ENCODE measurements around the gene HOXC11.

HOXC11 gene

DNA sequence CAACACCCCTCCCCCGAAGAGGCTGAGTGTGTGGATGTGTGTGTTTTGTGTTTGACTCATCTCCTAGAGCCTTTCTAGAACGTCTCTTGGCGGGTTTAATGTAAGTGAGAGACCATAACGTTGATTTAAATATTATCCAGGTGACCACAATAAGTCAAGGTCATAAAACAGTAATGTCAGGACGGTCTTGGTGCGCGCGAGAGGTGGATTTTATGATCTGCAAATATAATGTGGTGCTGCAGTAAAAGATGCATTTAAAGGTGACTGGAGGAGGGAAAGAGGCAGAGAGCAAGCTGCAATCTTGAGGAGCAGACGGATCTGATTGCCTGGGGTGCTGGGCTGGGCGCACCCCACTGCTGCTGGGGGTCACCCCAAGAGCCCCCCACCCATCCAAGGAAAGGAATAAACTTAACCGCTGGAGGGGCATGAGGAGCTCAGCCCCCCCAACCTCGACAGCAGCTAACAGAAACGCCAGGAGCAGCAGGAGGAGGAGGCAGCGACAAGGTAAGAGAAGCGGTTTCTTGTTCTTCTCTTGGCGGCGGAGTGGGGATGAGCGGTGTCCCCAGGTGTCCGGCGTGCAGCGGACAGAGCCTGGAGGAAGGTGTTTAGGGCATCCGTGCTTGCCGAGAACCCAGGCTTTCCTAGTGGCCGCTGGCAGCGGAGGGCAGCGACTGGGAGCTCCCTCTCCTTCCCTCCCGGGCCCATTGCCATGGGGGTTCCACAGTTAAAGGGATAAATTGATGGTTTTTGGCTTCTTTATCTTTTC lies 17.6 kb downstream of the HOXC11 start:
- Histone ChIP-seq H3K9me3 (no peaks in the 10 kb centered on the region), H3K4me3 (peak overlapping the region; percentile 41 to 64), H3K36me3 (no peaks in the 10 kb centered on the region), H3K4me1 (peaks cover 8 to 72% (median 61%) of the 10 kb centered on the region in 4 donors), H3K27ac (peak overlapping the region; percentile 93 to 98), H3K27me3 (no peaks in the 10 kb centered on the region)
- no peak for DNase-seq
- intact Hi-C loops (cut with DNase I; ENCODE audit: low total_unique reads) = no loop called here
- TF ChIP-seq CTCF (IDR thresholded peaks at IDR 0.05) = peak in 1 of 2 experiments; percentile 9

DNA sequence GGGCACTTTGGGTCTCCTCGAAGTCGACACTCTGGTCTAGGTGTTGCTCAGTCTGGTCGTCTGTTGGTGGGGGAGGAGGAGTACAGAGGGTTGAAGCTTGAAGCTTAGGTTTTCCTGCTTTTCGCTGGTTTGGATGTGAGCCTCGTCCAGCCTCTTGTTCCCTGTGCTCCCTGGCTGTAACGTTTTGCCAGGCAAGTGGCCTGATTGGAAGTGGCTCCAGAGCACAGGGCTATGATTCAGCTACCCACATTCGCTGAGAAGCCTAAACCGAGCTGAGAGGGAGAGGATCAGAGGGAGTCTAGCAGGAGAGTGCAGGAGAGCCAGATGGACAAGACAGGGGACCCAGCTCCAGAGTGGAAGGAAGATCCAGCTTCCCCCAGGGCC lies 18.1 kb downstream of the HOXC11 start:
- intact Hi-C loops (cut with DNase I; ENCODE audit: low total_unique reads) = no loop called here
- DNase-seq = peak; percentile 88 to 89
- Histone ChIP-seq H3K27ac (peak overlapping the region; percentile 93 to 98), H3K4me3 (peak overlapping the region; percentile 41 to 64), H3K4me1 (peaks cover 8 to 73% (median 61%) of the 10 kb centered on the region in 4 donors), H3K27me3 (no peaks in the 10 kb centered on the region), H3K9me3 (no peaks in the 10 kb centered on the region), H3K36me3 (no peaks in the 10 kb centered on the region)
- no peak for TF ChIP-seq CTCF (IDR thresholded peaks at IDR 0.05)

GRCh38 chr12:53992377-53992889 lies 19.5 kb downstream of the HOXC11 start:
- H3K4me1 ChIP-seq = peaks cover 8 to 76% (median 60%) of the 10 kb centered on the region in 4 donors
- no peaks in the 10 kb centered on the region for H3K36me3 ChIP-seq
- H3K9me3 ChIP-seq = no peaks in the 10 kb centered on the region
- no peaks in the 10 kb centered on the region for H3K27me3 ChIP-seq
- intact Hi-C loops (cut with DNase I; ENCODE audit: low total_unique reads) = no loop called here
- DNase-seq = no peak
- peak overlapping the region; percentile 93 to 98 for H3K27ac ChIP-seq
- no peak for TF ChIP-seq CTCF (IDR thresholded peaks at IDR 0.05)
- H3K4me3 ChIP-seq = peak overlapping the region in 1 of 2 donors; percentile 64

GRCh38 chr12:53993162-53994008 lies 20.5 kb downstream of the HOXC11 start:
- H3K4me3 ChIP-seq = peak overlapping the region; percentile 64 to 76
- TF ChIP-seq CTCF (IDR thresholded peaks at IDR 0.05) = no peak
- peak overlapping the region; percentile 93 to 98 for H3K27ac ChIP-seq
- peaks cover 8 to 76% (median 62%) of the 10 kb centered on the region in 4 donors for H3K4me1 ChIP-seq
- H3K36me3 ChIP-seq = no peaks in the 10 kb centered on the region
- no peaks in the 10 kb centered on the region for H3K27me3 ChIP-seq
- intact Hi-C loops (cut with DNase I; ENCODE audit: low total_unique reads) = no loop called here
- no peak for DNase-seq
- H3K9me3 ChIP-seq = no peaks in the 10 kb centered on the region

- H3K27ac ChIP-seq = peak overlapping the region; percentile 93 to 98
- peaks cover 5 to 76% (median 58%) of the 10 kb centered on the region in 4 donors for H3K4me1 ChIP-seq
- TF ChIP-seq CTCF (IDR thresholded peaks at IDR 0.05) = no peak
- peak overlapping the region; percentile 64 to 76 for H3K4me3 ChIP-seq
- no peaks in the 10 kb centered on the region for H3K27me3 ChIP-seq
- no peak for DNase-seq
- no peaks in the 10 kb centered on the region for H3K9me3 ChIP-seq
- H3K36me3 ChIP-seq = no peaks in the 10 kb centered on the region
- intact Hi-C loops (cut with DNase I; ENCODE audit: low total_unique reads) = no loop called here
Measured at GRCh38 chr12:53994009-53994263, 21.0 kb downstream of the HOXC11 start.

All from tibial artery (tissue), 4 donors.